NCI-H1417 (cell line): ENCODE data around the gene KLHL25.

Source experiments
- DNase-seq, 3 experiments: peaks; one replicate each; lab custom pipeline; 2025; lab: John Stamatoyannopoulos, UW

Gene KLHL25

GRCh38 chr15:85760531-85761371, 34.0 kb downstream of the KLHL25 start:
- DNase-seq: no peak

DNA sequence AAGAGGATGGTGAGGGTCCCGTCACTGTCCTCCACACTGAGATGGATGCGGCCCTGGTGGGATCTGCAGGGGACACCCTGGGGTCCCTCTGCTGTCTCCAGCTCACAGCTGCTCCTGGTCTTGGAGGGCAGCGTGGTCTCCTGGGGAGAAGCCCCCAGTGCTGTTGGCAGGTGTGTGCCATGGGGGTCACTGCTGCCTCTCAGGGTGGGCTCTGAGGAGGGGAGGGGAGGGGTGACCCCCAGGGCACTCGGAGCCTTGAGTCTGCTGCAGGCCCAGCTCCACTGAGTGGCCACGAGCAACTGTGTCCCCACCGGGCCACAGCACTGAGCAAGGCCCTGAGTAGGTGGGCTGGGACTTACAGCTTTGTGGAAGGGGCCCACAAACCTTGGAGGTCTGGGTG, 34.7 kb downstream of the KLHL25 start:
- no peak for DNase-seq

DNA sequence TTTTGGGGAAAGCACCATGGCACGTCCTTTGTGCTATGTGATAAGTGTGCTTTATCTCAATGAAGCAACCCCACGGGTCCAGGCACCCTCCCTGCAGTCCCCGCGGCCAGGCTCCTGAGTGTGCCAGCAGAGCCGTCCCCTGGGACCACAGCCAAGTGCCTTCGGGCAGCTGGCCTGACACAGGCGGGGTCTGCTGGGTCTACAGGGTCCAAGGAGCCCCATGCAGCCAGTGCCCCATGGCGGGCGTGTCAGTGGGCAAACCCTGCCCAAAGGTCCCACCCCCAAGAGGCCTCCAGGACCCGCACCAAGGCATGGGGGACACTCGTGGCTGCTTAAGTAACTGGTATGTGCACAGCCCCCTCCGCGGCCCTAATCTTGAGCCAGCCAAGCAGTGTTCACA, 35.3 kb downstream of the KLHL25 start:
- no peak for DNase-seq

GRCh38 chr15:85758655-85758978, 36.1 kb downstream of the KLHL25 start:
- no peak for DNase-seq

- no peak for DNase-seq
These were observed 36.6 kb downstream of the KLHL25 start for GRCh38 chr15:85757939-85758654.

- no peak for DNase-seq
These were observed 37.4 kb downstream of the KLHL25 start for GRCh38 chr15:85757073-85757938.

DNA sequence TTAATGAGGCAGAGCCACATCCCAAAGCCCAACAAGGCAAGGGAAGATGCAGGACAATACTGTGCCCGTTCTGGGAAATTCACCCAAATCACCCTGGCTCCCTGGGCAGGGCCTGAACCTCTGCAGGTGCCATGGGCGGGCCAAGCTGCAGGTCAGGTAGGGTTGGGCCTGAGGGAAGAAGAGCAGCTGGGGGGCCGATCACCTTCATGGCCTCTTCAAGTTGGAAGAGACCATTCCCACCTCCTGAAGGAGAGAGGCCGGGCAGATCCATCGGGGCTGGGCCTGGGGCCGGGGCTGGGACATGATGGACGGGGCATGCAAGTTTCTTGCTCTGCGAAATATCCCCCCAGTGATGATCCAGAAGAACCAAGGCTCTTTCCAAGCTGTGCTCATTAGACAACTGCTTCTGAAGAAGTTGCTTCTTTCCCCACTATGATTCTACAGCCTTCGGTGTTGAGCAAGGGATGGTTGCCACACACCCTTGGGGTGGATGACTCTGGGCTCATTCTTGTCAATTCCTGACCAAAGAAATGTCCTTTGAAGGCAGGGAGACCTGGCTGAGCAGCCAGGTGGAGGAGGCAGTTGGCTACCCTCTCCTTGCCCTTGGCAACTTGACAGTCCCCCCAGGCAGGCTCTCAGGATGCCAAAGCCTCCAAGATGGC, 38.2 kb downstream of the KLHL25 start:
- no peak for DNase-seq

- DNase-seq: no peak
These were observed 38.8 kb downstream of the KLHL25 start for GRCh38 chr15:85755942-85756341.

GRCh38 chr15:85755471-85755870, 39.3 kb downstream of the KLHL25 start:
- no peak for DNase-seq

DNA sequence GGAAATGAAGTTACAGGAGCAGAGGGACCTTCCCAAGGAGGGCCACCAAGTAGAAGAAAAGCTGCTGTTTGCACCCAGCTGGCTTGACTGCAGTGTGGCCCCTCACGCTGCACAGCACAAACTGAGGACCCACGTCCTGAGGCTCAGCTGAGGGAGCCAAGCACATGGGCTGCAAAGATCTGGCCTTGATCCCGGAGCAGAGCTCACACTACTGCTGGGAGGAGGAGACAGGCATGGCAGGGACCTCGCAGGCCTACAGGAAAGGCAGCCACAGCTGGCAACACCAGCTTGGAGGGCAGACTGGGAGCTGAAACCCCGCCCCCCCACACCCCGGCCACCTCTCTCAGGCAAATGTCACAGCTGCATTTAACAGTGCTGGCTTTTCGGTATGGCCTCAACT, 39.7 kb downstream of the KLHL25 start:
- no peak for DNase-seq

- DNase-seq: no peak
These were observed 40.8 kb downstream of the KLHL25 start for GRCh38 chr15:85753791-85754452.

- no peak for DNase-seq
These were observed 41.5 kb downstream of the KLHL25 start for GRCh38 chr15:85753261-85753660.

- no peak for DNase-seq
These were observed 42.2 kb downstream of the KLHL25 start for GRCh38 chr15:85752491-85752961.

- DNase-seq: no peak
These were observed 42.6 kb downstream of the KLHL25 start for GRCh38 chr15:85752124-85752475.

GRCh38 chr15:85751291-85752123, 43.2 kb downstream of the KLHL25 start:
- DNase-seq: no peak

GRCh38 chr15:85750319-85751290, 44.1 kb downstream of the KLHL25 start:
- DNase-seq: no peak

- DNase-seq: no peak
These were observed 45.2 kb downstream of the KLHL25 start for GRCh38 chr15:85749261-85750151.

GRCh38 chr15:85748729-85749128, 46.0 kb downstream of the KLHL25 start:
- DNase-seq: no peak
